Stimulated activated CD8-positive, alpha-beta memory T cell treated with anti-CD3 and anti-CD28 coated beads, Interleukin-4, amount 100 ng/mL, for 48 hours (primary cell): ENCODE data around the gene PRR5L.

Source experiments
- DNase-seq: peaks from one replicate; pipeline ENCODE4 v3.0.0-alpha.2; 2020

The PRR5L gene

GRCh38 chr11:36328966-36329673 is 33.0 kb downstream of the PRR5L start:
- DNase-seq: no peak

- DNase-seq: no peak
These were observed 34.3 kb downstream of the PRR5L start for GRCh38 chr11:36330411-36330810.

- no peak for DNase-seq
These were observed 37.4 kb downstream of the PRR5L start for GRCh38 chr11:36333468-36333867.

GRCh38 chr11:36333897-36334296 is 37.8 kb downstream of the PRR5L start:
- no peak for DNase-seq

GRCh38 chr11:36339888-36340287 is 43.8 kb downstream of the PRR5L start:
- DNase-seq: no peak

- no peak for DNase-seq
These were observed 44.8 kb downstream of the PRR5L start for GRCh38 chr11:36340897-36341296.

- DNase-seq: no peak
These were observed 45.8 kb downstream of the PRR5L start for GRCh38 chr11:36341915-36342314.

- no peak for DNase-seq
These were observed 46.2 kb downstream of the PRR5L start for GRCh38 chr11:36342327-36342726.

GRCh38 chr11:36343436-36343835 is 47.3 kb downstream of the PRR5L start:
- no peak for DNase-seq

- DNase-seq: no peak
These were observed 49.0 kb downstream of the PRR5L start for GRCh38 chr11:36345084-36345511.

- no peak for DNase-seq
These were observed 49.5 kb downstream of the PRR5L start for GRCh38 chr11:36345535-36346141.

GRCh38 chr11:36346562-36347383 is 50.7 kb downstream of the PRR5L start:
- DNase-seq: no peak

GRCh38 chr11:36347384-36347906 is 51.4 kb downstream of the PRR5L start:
- no peak for DNase-seq

- DNase-seq: no peak
These were observed 53.5 kb downstream of the PRR5L start for GRCh38 chr11:36349351-36350136.

- DNase-seq: no peak
These were observed 54.0 kb downstream of the PRR5L start for GRCh38 chr11:36350137-36350513.

GRCh38 chr11:36352922-36353321 is 56.8 kb downstream of the PRR5L start:
- DNase-seq: peak; percentile 52

- DNase-seq: no peak
These were observed 58.3 kb downstream of the PRR5L start for GRCh38 chr11:36354221-36355003.

- DNase-seq: no peak
These were observed 60.1 kb downstream of the PRR5L start for GRCh38 chr11:36356201-36356600.

GRCh38 chr11:36357831-36358230 is 61.7 kb downstream of the PRR5L start:
- DNase-seq: no peak

- DNase-seq: no peak
These were observed 62.3 kb downstream of the PRR5L start for GRCh38 chr11:36358436-36358835.

- DNase-seq: no peak
These were observed 64.2 kb downstream of the PRR5L start for GRCh38 chr11:36360318-36360717.

- DNase-seq: no peak
These were observed 64.8 kb downstream of the PRR5L start for GRCh38 chr11:36360826-36361415.
